ENCODE results near the gene TGFBR1.

The TGFBR1 gene

DNA sequence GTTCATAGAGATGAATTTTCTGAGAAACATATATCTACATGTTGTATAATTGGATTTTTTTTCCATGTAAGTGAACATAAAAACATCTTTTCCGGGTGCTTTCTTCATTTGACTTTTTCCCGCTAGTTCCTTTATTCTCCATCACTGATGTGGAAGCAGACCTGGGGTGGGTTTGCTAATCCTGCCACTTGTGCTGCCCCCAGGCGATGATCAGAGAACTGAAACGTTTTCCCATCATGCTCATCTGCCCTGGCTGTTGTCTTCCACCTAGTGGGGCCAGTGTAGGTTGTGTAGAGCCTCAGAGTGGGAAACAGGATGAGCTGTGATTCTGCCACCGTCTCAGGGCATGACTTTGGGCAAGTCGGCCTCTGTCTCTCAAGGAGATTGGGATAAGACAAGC is 34.2 kb upstream of the TGFBR1 start:
- Histone ChIP-seq H3K9me3 (ENCODE audit: insufficient read depth, low read depth, low read length) (no peaks in the 10 kb centered on the region), H2AFZ (ENCODE audit: low read length) (no peak overlapping the region), H3K27me3 (ENCODE audit: insufficient read depth, low read length, poor library complexity, severe bottlenecking) (no peaks in the 10 kb centered on the region), H3K9ac (ENCODE audit: low read depth, low read length, poor library complexity, severe bottlenecking) (peak overlapping the region; percentile 18), H3K4me3 (ENCODE audit: low read length, poor library complexity, severe bottlenecking) (no peak overlapping the region), H4K20me1 (ENCODE audit: insufficient read depth, low read length, poor library complexity, severe bottlenecking) (no peaks in the 10 kb centered on the region), H3F3A (ENCODE audit: low read depth) (peaks cover 11% of the 10 kb centered on the region; the same call in 1 of the 2 replicates), H3K4me2 (ENCODE audit: low read depth, low read length, poor library complexity, severe bottlenecking) (no peak overlapping the region), H3K4me1 (ENCODE audit: insufficient read depth, low read length, poor library complexity, severe bottlenecking) (peaks cover 50% of the 10 kb centered on the region), H3K9me2 (replicated peaks; ENCODE audit: low read depth, low read length) (no peaks in the 10 kb centered on the region), H3K79me2 (ENCODE audit: insufficient read depth, low read length) (no peaks in the 10 kb centered on the region), H3K36me3 (ENCODE audit: insufficient read depth, low read length) (no peaks in the 10 kb centered on the region)
- TF ChIP-seq, protein P1, sequence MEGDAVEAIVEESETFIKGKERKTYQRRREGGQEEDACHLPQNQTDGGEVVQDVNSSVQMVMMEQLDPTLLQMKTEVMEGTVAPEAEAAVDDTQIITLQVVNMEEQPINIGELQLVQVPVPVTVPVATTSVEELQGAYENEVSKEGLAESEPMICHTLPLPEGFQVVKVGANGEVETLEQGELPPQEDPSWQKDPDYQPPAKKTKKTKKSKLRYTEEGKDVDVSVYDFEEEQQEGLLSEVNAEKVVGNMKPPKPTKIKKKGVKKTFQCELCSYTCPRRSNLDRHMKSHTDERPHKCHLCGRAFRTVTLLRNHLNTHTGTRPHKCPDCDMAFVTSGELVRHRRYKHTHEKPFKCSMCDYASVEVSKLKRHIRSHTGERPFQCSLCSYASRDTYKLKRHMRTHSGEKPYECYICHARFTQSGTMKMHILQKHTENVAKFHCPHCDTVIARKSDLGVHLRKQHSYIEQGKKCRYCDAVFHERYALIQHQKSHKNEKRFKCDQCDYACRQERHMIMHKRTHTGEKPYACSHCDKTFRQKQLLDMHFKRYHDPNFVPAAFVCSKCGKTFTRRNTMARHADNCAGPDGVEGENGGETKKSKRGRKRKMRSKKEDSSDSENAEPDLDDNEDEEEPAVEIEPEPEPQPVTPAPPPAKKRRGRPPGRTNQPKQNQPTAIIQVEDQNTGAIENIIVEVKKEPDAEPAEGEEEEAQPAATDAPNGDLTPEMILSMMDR (conservative IDR thresholded peaks at IDR 0.05; ENCODE audit: low read length): no peak
- TF ChIP-seq EZH2phosphoT487 (IDR thresholded peaks at IDR 0.05; ENCODE audit: borderline replicate concordance): no peak

DNA sequence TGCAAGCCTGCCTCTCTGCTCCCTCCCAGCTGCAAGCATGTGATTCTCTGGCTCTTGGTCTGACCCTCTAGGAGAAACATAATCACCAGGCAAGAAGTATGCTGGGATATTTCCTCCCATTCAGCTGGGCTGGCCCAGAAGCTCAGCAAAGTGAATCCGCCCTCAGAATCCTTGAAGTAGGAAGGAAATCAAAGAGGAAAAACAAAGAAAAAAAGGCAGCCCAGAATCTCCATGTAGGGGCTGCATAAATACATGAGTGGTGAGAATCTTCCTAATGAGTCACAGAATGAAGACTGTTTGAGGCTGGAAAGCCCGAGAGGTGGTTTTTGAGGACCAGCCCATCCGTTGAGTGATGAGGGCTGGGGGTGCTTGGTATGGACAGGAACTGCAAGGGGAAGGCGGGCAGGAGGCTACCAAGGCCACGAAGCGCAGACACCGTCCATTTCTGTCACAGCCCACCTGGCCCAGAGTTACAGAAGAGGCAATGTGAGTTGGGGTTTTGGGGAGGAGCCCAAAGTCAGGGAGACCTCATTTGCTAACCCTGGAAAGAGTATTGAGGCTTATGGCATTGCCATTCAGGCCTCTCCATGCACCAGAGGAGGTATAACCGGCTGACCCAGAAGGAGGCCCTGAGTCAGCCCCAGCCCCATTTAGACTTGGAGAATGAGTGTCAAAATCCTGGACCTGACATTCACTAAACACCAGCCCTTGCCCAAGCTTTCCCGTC is 33.4 kb upstream of the TGFBR1 start:
- Histone ChIP-seq H3F3A (ENCODE audit: low read depth) (peaks cover 11% of the 10 kb centered on the region; the same call in 1 of the 2 replicates), H3K9ac (ENCODE audit: low read depth, low read length, poor library complexity, severe bottlenecking) (peak overlapping the region; percentile 18), H3K36me3 (ENCODE audit: insufficient read depth, low read length) (no peaks in the 10 kb centered on the region), H3K4me2 (ENCODE audit: low read depth, low read length, poor library complexity, severe bottlenecking) (no peak overlapping the region), H3K9me3 (ENCODE audit: insufficient read depth, low read depth, low read length) (no peaks in the 10 kb centered on the region), H3K9me2 (replicated peaks; ENCODE audit: low read depth, low read length) (no peaks in the 10 kb centered on the region), H3K79me2 (ENCODE audit: insufficient read depth, low read length) (no peaks in the 10 kb centered on the region), H3K4me1 (ENCODE audit: insufficient read depth, low read length, poor library complexity, severe bottlenecking) (peaks cover 56% of the 10 kb centered on the region), H3K27me3 (ENCODE audit: insufficient read depth, low read length, poor library complexity, severe bottlenecking) (no peaks in the 10 kb centered on the region), H3K4me3 (ENCODE audit: low read length, poor library complexity, severe bottlenecking) (no peak overlapping the region), H2AFZ (ENCODE audit: low read length) (no peak overlapping the region), H4K20me1 (ENCODE audit: insufficient read depth, low read length, poor library complexity, severe bottlenecking) (no peaks in the 10 kb centered on the region)
- no peak for TF ChIP-seq EZH2phosphoT487 (IDR thresholded peaks at IDR 0.05; ENCODE audit: borderline replicate concordance)
- TF ChIP-seq, protein P1 (conservative IDR thresholded peaks at IDR 0.05; ENCODE audit: low read length): no peak

DNA sequence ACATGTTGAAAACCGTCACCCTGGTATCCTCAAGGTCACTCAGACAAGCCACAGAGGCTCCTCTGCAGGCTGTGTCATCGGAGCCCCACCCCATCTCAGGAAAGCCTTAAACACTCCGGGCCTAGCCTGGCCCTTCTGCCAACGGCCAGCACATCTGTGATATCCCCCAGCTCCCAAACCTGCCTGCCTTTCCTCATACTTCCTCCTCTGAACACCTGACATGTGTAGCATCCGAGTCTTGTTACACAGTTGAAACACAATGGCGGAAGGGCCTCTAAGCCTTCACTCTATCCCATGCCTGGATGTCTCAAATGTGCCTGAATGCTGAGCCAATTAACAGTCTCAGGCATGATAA is 32.9 kb upstream of the TGFBR1 start:
- no peak for TF ChIP-seq EZH2phosphoT487 (IDR thresholded peaks at IDR 0.05; ENCODE audit: borderline replicate concordance)
- TF ChIP-seq, protein P1 (conservative IDR thresholded peaks at IDR 0.05; ENCODE audit: low read length): no peak
- H3K79me2 ChIP-seq (ENCODE audit: insufficient read depth, low read length): no peaks in the 10 kb centered on the region
- H3F3A ChIP-seq (ENCODE audit: low read depth): peaks cover 15% of the 10 kb centered on the region; the same call in 1 of the 2 replicates
- no peaks in the 10 kb centered on the region for H3K9me3 ChIP-seq (ENCODE audit: insufficient read depth, low read depth, low read length)
- H3K4me3 ChIP-seq (ENCODE audit: low read length, poor library complexity, severe bottlenecking): no peak overlapping the region
- no peaks in the 10 kb centered on the region for H3K36me3 ChIP-seq (ENCODE audit: insufficient read depth, low read length)
- no peak overlapping the region for H3K9ac ChIP-seq (ENCODE audit: low read depth, low read length, poor library complexity, severe bottlenecking)
- H3K27me3 ChIP-seq (ENCODE audit: insufficient read depth, low read length, poor library complexity, severe bottlenecking): no peaks in the 10 kb centered on the region
- H3K9me2 ChIP-seq (replicated peaks; ENCODE audit: low read depth, low read length): no peaks in the 10 kb centered on the region
- no peak overlapping the region for H3K4me2 ChIP-seq (ENCODE audit: low read depth, low read length, poor library complexity, severe bottlenecking)
- no peak overlapping the region for H2AFZ ChIP-seq (ENCODE audit: low read length)
- H3K4me1 ChIP-seq (ENCODE audit: insufficient read depth, low read length, poor library complexity, severe bottlenecking): peaks cover 61% of the 10 kb centered on the region
- H4K20me1 ChIP-seq (ENCODE audit: insufficient read depth, low read length, poor library complexity, severe bottlenecking): no peaks in the 10 kb centered on the region

All from Loucy (cell line).